Hindlimb muscle (tissue), 1 donor: ENCODE results near the gene PGLYRP2. TPM values are rescaled to one million over a fixed set of nuclear protein-coding genes. Genes with fewer than 3 reads are reported as not detected.
"Not testable (repeated sequence)": the region's sequence is repeated elsewhere in the genome, so short reads cannot be mapped to it uniquely, and the experiment has no call there.

ENCODE experiments used
- DNase-seq: peaks from one replicate; pipeline ENCODE4 v3.0.0-alpha.2; 2013
- polyA plus RNA-seq: library from polyadenylated mRNA; unstranded; fragments of 120-200 nt; gene quantifications from one replicate; pipeline ENCODE4 v1.2.1, GENCODE V29; 2013; ENCODE audit not compliant: insufficient read length

Gene PGLYRP2, protein sequence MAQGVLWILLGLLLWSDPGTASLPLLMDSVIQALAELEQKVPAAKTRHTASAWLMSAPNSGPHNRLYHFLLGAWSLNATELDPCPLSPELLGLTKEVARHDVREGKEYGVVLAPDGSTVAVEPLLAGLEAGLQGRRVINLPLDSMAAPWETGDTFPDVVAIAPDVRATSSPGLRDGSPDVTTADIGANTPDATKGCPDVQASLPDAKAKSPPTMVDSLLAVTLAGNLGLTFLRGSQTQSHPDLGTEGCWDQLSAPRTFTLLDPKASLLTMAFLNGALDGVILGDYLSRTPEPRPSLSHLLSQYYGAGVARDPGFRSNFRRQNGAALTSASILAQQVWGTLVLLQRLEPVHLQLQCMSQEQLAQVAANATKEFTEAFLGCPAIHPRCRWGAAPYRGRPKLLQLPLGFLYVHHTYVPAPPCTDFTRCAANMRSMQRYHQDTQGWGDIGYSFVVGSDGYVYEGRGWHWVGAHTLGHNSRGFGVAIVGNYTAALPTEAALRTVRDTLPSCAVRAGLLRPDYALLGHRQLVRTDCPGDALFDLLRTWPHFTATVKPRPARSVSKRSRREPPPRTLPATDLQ
- not detected for polyA plus RNA-seq

DNA sequence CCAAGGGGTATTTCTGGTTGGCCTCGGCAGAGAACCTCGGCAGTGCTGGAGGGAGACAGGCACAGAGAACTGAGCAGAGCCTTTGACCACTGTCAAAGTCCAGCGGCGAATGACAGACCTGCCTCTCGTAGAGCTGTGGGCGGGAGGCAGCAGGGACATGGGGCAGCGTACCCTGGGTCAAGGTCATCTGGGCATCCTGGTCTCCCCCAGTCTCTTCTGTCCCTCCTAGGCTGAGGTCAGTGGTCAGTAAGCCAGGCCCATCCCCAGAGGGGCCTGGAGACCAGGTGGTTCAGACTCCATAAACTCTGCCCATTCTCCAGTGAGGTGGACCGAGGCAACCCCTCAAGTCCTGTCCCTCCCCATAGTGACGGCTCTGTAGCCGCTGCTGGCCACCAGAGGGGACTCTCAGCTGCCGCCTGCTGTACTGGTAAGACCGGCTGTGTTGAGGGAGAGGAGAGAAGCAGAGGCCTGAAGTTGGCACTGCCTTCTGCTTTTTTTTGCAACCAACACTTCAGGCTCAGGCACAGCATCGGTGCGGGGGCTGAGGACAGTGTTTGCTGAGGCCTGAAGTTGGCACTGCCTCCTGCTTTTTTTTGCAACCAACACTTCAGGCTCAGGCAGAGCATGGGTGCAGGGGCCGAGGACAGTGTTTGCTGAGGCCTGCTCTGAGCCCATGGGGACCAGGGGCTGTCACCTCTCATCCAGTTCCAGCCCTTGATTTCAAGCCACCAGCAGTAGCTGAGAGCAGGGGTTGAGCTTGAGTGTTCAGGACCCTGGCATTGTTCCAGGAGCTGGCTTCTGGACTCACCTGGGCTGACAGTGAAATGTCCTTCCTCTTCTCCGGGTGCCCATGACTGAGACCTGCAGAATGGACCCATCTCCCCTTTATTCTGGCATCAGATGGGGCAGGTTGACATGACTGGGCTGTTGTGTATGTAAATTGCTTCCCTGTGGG, at the start of gene PGLYRP2:
PGLYRP2 (minus strand) TSS at position 111 of the 955 bp plus-strand sequence. CDS start 130 bp downstream, outside the sequence.
- no peak for DNase-seq

DNA sequence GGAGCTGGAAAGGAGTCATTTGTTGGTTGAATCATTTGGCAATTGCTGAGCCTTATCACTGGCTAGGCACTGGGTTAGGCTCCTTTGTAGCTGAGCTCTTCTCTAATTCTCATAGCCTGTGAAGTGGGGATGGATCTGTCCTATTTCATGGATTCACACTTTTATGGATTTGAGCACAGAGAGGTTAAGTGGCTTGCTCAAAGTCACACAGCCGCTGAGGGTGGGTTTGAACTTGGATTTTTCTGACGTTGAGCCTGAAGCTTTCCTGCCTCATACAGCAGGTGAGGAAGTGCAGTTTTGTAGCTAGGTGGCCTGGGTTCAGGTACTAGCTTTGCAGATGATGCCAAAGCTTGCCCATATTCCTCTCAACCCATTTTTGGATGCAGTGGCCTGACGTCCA, 48.4 kb upstream of the PGLYRP2 start:
- no peak for DNase-seq

DNA sequence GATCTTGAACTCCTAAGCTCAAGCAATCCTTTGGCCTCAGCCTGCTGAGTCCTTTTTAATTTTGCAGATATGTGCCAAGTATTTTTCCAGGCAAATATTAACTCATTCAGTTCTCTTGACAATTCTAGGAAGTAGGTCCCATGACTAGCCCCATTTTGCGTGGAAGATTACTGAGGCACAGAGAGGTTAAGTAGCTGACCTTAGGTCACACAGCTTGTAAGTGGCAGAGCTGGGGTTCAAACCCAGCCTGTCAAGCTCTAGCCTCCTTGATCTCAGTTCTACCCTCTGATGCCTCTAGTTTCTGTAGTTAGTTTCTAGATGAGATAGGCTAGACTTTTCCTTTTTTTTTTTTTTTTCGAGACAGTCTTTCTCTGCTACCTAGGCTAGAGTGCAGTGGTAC, 47.1 kb upstream of the PGLYRP2 start:
- DNase-seq: no peak

DNA sequence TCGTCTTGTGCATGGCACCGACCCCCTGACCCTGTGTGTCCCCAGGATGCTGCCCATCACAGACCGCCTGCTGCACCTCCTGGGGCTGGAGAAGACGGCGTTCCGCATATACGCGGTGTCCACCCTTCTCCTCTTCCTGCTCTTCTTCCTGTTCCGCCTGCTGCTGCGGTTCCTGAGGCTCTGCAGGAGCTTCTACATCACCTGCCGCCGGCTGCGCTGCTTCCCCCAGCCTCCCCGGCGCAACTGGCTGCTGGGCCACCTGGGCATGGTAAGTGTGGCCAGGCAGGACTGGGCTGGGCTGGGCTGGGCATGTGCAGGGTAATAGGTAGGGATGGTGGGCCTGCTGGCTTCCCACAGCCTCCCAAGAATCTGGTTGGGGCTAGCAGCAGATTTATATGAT, 46.0 kb upstream of the PGLYRP2 start:
- no peak for DNase-seq

DNA sequence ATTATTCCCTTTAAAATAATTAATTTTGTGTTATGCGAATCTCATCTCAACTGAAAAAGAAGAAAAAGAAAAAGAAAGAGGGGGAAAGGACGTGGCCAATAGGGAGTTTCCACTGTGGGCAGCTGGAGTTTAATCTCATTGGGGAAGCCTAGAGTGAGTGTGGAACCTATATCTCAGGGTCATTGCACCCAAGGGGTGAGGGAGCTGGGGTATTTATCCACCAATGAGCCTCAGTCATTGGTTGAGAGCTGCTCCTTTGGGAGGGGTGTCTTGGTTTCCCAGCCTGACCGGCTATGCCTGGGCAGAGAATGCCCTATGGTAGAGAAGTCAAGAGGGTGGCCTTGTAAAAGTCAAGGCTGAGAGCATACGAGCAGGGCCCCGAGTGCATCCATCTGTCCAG, 45.5 kb upstream of the PGLYRP2 start:
- no peak for DNase-seq

DNA sequence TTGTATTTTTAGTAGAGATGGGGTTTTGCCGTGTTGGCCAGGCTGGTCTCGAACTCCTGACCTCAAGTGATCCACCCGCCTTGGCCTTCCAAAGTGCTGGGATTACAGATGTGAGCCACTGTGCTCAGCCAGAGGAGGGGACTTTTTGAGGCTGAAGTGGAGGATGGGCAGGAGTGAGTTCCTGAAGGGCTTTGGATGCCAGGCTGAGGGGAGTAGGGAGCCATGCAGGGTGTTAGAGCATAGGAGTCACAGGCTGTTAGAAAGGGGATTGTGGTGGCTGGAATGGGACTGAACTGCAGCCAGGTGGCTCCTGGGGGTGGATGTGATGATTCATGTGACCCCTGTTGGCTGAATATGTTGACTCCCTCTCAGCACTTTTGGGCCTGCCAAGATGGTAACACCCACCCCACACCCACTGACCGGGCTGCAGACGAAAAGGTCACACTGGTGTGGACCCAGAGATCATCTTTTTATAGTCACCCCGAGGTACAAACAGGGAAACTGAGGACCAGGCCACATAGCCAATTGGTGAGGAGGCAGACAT, 40.2 kb upstream of the PGLYRP2 start:
- DNase-seq: no peak

DNA sequence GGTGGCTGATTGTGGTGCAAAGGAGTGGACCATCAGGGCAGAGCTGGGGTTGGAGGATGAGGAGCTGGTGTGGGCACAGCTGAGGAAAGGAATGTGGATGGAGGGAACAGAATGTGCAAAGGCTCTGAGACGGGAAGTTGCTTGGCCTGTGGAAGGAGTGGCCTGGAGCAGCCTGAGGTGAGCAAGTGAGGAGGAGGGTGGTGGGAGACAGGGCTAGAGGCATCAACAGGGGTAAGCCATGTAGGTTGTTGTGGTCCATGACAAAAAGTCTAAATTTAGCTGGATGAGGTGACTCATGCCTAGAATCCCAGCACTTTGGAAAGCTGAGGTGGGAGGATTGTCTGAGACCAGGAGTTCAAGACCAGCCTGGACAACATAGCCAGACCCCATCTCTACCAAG, 38.5 kb upstream of the PGLYRP2 start:
- no peak for DNase-seq

DNA sequence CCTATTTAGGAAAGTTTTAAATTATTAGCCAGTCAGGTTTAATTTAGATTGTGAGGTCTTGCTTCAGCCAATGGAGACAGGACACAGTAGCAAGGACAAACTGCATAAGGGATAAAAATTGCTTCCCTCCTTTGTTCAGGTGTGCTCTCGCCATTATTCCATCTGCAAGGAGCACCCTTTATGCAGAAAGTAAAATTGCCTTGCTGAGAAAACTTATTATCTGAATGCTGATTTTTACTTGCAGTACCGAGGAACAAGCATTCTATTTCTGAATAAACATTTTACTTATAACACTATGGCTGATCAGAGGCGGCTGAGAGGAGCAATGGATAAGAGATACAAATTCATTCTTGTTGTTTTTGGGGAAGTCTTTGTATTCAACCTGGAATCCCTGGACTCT, 37.1 kb upstream of the PGLYRP2 start:
- DNase-seq: no peak

DNA sequence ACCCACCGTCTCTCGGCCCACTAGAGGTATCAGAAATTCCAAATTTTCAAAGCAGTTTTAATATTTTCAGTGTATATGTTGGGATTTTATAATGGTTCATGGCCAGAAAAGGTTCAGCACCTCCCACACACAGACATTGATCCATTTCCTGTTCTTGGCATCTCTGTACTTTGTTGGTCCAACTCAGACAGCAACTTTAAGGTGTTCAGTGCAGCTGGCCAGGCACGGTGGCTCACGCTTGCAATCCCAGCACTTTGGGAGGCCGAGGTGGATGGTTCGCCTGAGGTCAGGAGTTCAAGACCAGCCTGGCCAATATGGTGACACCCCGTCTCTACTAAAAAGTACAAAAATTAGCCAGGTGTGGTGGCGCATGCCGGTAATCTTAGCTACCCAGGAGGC, 35.9 kb upstream of the PGLYRP2 start:
- not testable (repeated sequence) for DNase-seq

DNA sequence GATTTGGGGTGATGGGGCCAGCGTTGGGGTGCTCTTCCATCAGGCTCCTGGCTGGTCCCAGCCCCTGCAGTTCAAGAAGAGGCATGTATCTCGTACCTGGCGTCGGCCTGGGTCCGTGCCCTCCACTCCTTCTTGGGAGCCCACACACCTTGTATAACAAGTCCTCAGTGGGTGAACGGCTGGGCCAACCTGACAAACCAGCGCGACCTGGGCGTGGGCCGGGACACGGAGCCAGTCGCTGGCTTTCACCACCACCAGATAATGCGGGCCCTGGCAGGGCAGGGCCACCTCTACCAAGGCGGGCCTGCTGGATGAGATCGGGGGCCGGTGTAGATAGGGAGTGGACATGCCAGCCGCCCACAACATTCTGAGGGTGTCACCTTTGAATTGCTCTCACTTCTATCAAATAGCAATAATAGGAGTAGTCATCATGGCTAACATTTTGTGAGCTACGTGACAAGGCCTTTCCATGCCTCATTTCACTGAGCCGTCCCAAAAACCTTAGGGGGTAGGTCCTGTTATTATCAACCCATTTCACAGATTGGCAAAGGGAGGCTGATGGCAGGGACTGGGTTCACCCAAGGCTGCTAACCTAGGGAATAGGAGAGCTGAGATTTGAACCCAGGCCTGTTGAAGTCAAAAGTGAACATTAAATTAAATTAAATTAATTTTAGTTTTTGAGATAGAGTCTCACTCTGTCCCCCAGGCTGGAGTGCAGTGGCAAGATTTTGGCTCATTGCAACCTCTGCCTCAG, 32.5 kb upstream of the PGLYRP2 start:
- no peak for DNase-seq

DNA sequence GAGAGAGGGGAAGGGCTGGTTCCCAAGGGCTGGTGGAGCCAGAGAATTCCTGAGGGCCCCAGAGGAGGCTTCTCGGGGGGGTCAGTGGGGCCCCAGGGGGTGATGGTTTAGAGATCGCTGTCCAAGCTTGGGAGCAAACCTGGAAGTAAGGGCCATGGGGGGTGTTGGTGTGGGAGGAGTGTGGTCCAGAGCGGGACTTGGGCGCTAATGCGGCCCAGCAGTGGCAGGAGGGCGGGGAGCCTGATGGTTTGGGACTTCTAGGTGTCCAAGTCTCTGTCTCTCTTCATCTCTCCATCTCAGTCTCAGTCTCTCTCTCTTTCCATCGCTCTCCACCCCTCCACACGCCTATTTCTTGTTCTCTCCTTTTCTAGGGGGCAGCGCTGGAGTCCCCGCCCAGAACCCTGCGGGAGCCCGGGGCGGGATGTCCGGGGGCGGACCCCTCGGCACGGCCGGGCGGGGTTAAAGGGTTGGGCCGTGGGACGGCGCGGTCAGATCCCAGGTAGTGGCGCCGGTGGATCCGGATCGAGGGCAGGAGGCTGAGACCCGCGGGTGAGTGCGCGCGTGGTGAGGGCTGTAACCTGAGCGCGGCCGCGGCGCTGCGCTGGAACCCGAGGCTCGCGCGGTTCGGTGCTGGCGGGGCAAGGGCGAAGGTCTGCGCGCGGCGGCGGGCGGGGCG, 28.9 kb upstream of the PGLYRP2 start, which contains the start of gene CYP4F22:
CYP4F22 (plus strand) TSS at position 491 of the 676 bp plus-strand sequence. CDS start 16,812 bp downstream, outside the sequence.
- no peak for DNase-seq

DNA sequence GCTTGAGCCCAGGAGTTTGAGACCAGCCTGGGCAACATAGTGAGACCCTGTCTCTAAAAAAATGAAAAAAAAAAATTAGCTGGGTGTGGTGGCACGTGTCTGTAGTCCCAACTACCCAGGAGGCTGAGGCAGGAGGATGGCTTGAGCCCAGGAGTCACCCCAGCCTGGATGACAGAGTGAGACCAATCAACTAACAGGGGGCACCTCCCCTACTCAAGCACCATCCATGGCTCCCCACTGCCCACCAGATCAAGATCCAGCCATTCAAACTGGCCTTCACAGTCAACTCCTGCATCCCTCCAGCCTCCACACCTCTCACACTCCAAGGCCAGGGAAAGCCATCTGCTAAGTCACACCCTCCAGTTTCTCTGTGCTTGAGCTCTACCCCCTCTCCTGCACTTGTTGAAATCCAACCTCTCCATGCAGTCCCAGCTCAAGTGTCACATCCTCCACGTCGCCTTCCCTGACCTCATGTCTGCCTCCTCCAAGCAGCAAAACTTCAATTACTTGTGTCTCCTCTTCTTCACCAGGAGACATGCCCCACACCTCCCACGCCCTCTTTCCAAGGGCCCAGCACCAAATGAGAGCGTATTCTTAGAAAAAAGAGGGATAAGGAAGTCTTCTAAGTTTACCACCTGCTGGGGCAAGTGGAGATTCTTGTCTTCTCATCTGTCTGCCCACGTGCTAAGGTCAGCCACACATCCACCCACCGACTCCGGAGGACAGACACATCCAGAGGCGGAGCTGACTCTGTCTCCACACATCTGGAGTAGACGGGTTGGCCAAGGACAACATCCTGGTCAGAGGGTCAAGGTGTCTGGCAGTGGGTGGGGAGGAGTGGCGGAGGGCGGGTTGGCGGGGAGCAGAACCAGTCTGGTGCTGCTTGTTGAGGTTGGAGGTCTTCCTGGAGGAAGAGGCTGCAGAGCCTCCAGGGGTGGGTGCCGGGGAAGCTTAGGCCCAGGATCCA, 28.1 kb upstream of the PGLYRP2 start:
- DNase-seq: no peak

DNA sequence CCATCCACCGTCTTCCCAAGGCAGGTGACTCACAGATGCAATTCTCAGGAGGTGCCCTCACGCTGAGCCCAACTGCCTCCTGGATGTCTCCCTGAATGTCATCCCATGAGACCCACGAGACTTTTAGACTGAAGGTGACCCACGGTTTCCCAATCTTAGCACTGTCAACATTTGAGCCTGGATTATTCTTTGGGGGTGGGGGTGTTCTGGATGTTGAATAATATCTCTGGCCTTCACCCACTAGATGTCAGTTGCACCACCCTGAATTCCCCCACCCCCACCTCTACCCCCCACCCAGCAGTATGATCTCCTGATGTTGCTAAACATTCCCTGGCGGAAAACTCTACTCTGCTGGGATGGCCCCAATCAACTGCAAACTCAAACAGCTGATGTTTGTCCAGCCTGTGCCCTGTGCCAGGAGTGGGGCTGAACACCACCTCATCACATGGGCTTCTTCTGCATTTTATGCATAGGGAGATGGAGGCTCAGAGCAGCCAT, 26.8 kb upstream of the PGLYRP2 start:
- no peak for DNase-seq

DNA sequence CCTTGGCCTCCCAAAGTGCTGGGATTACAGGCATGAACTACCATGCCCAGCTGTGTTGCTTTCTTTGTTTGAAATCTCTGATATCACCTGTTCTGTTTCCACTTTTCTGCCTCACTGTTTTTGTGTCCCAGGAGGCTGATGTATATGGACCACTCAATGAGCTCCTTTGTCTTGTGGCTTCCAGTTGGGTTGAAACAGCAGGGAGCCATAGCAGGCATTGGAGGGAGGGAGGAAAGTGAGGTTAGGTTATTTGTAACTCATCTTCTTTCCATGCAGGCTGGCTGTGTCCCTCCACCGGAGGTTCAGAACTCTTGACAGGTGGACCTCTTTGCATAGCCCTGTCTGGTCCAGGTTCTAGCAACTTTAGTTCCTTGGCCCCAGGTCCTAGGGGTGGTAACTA, 23.0 kb upstream of the PGLYRP2 start:
- DNase-seq: no peak

DNA sequence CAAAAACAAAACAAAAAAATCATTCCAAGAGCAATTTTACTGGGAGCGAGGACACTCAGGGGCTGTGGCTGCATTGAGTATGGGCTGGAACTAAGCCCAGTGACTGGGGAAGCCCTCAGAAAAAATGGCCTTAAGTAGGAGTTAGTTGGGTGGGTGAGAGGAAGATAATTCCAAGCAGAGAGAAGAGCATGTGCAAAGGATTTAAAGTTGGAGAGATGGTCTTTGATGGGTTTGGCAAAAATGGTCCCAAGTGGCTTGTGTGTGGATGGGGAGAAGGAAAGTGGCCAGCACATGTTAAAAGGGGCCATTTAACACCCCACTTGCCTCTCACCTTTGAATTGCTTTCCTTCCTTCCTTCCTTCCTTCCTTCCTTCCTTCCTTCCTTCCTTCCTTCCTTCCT, 22.3 kb upstream of the PGLYRP2 start:
- no peak for DNase-seq

DNA sequence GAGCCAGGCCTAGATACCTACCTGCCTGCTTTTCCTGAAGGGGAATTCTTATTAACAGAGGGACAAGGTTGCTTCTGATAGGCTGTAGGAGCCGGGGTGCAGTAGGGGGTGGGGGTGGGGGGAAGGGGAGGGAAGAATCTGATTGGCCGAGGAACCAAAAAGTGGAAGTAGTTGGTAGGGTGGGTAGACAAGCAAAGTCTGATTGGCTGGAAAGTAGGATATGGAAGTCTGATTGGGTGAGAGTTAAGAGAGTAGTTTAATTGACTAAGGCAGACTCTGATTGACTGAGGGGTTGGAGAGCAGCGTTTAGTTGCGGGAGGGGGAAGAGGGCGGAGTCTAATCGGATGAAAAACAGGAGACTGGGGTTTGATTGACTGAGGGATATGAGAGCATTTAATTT, 19.6 kb upstream of the PGLYRP2 start:
- no peak for DNase-seq

DNA sequence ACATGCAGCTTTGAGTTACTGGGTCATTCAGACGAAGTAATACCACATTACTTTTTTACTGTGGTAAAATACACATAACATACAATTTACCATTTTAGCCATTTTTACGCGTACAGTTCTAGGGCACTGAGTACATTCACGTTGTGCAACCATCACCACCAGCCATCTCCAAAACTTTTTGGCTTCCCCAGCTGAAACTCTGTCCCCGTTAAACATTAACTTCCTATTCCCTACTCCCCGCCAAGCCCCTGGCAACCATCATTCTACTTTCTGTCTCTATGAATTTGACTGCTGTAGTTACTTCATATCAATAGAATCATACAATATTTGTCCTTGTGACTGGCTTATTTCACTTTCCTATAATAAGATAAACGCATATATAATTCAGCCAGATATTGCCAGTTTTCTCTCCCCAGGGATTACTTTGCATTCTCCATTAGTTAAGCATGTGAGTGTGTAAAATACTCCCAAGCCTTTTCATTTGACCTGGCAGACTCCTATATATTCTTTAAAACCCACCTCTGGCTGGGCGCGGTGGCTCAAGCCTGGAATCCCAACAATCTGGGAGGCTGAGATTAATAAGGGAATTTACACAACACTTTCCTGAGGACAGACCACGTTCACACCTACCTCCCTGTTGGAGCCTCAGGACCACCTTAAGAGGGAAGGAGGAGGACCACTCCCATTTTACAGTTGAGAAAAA, 19.0 kb upstream of the PGLYRP2 start:
- DNase-seq: no peak

DNA sequence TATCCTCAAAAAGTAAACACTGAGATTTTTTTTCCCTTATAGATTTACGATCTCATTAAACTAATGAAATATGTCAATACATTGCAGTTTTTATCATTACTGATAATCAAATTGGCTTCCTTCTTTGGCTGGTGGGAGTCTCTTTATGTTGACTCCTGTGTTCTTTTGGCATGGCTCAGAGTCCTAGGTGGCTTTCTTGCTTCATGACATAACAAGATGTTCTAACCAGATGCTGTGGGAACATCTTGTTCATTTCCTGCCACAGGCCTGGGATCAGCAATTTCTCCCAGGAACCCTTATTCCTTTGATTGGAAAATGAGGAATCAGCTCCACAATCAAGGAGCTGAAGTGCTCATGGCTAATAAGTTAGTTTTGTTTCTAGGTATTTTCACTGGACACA, 15.8 kb upstream of the PGLYRP2 start:
- DNase-seq: no peak
